K562 (cell line): ENCODE results near the gene CD40. TPM values are rescaled to one million over a fixed set of nuclear protein-coding genes. Genes with fewer than 3 reads are reported as not detected.

Experiments
- ATAC-seq: fragments of 200-7000 bp; cut with Tn5 transposase; 3 replicates; pipeline ENCODE4 v1.9.1; 2020; ENCODE audit warnings: moderate library complexity
- BruUV-seq: library from RNA; stranded (reverse); fragments of 400-500 nt; replicated peaks from 2 replicates; lab custom pipeline; 2021; lab: Mats Ljungman, UMichigan
- CTCF ChIA-PET: fragments of 300-600 bp; formaldehyde crosslinking; extraction: SDS; loops from one replicate; lab custom pipeline; 2021; ENCODE audit warnings: low intra/inter-chr PET ratio; lab: Yijun Ruan, JAX
- POLR2A ChIA-PET: fragments of 300-600, 350-650 bp; sonication (Branson Sonifier 250); formaldehyde crosslinking; extraction: SDS; loops from one replicate; lab custom pipeline; 2021; ENCODE audit warnings: antibody characterized with exemption, inconsistent platforms; lab: Yijun Ruan, JAX
- DNase-seq, 4 experiments: peaks; one replicate each; pipeline versions ENCODE4 v3.0.0 to v3.0.0-alpha.2; 2011 to 2018; ENCODE audit warnings: low spot score in 3 of 4, mixed read lengths in 3 of 4; ENCODE audit errors: extremely low read depth in 1 of 4
- FAIRE-seq: peaks from 2 replicates; lab custom pipeline; 2011; peaks lifted over from hg19 to GRCh38; lab: Jason Lieb, UNC
- H2AFZ ChIP-seq: 2 replicates; pipeline ENCODE4 v1.6.0; 2011; ENCODE audit warnings: low read depth, low read length, control low read depth, inconsistent platforms
- H3K27ac ChIP-seq: fragments of 200-600 bp; 3 replicates; pipeline ENCODE4 v1.8.0; 2011; ENCODE audit warnings: low read depth, mild to moderate bottlenecking, control low read depth, inconsistent platforms, low read length, moderate library complexity, mixed read lengths; ENCODE audit errors: extremely low read depth
- H3K27me3 ChIP-seq, 2 experiments: fragments of 300-600 bp in 1 of 2; 2 replicates in 1 of 2; 3 replicates in 1 of 2; pipeline versions ENCODE4 v1.6.0 to v1.8.0; 2011; ENCODE audit warnings: inconsistent platforms in 2 of 2, low read length in 2 of 2, mild to moderate bottlenecking in 1 of 2, mixed read lengths in 1 of 2, moderate library complexity in 1 of 2; ENCODE audit not compliant: control insufficient read depth in 2 of 2, insufficient read depth in 2 of 2
- H3K36me3 ChIP-seq: fragments of 300-600 bp; 3 replicates; pipeline ENCODE4 v1.8.0; 2011; ENCODE audit warnings: mild to moderate bottlenecking, low read length, inconsistent platforms; ENCODE audit not compliant: control insufficient read depth, insufficient read depth
- H3K4me1 ChIP-seq, 2 experiments: fragments of 200-600 bp in 1 of 2; replicated peaks in 1 of 2; 2 replicates in 1 of 2; 3 replicates in 1 of 2; pipeline versions ENCODE4 v1.5.1 to v1.8.0; 2011; ENCODE audit warnings: inconsistent platforms in 2 of 2, low read length in 2 of 2, mild to moderate bottlenecking in 1 of 2, mixed read lengths in 1 of 2, moderate library complexity in 1 of 2; ENCODE audit not compliant: control insufficient read depth in 2 of 2, insufficient read depth in 2 of 2
- H3K4me2 ChIP-seq: 2 replicates; pipeline ENCODE4 v1.6.1; 2011; ENCODE audit warnings: low read length, control low read depth, inconsistent platforms, mixed read lengths; ENCODE audit not compliant: insufficient read depth
- H3K4me3 ChIP-seq: fragments of 200-600 bp; sonication (generic), shearing (Covaris generic); 2 replicates; pipeline ENCODE4 v1.5.1; 2016; ENCODE audit warnings: control low read depth, inconsistent platforms
- H3K79me2 ChIP-seq: fragments of 200-600 bp; 3 replicates; pipeline ENCODE4 v1.8.0; 2011; ENCODE audit warnings: low read length, inconsistent platforms; ENCODE audit not compliant: control insufficient read depth, insufficient read depth
- H3K9ac ChIP-seq, 2 experiments: 2 replicates each; pipeline versions ENCODE4 v1.6.0 to v1.6.1; 2011; ENCODE audit warnings: low read depth in 2 of 2, low read length in 2 of 2, control low read depth in 1 of 2, inconsistent platforms in 1 of 2, mild to moderate bottlenecking in 1 of 2, mixed read lengths in 1 of 2; ENCODE audit not compliant: insufficient read depth in 1 of 2
- H3K9me1 ChIP-seq: one replicate; pipeline ENCODE4 v1.6.0; 2011; ENCODE audit warnings: inconsistent platforms, mild to moderate bottlenecking, low read length, moderate library complexity; ENCODE audit not compliant: control insufficient read depth, insufficient read depth
- H3K9me3 ChIP-seq: replicated peaks from 2 replicates; pipeline ENCODE4 v1.5.1; 2011; ENCODE audit warnings: low read depth, low read length, inconsistent platforms; ENCODE audit not compliant: control insufficient read depth, insufficient read depth
- H4K20me1 ChIP-seq: replicated peaks from 2 replicates; pipeline ENCODE4 v1.6.1; 2011; ENCODE audit warnings: low read length, inconsistent platforms, mixed read lengths; ENCODE audit not compliant: control insufficient read depth, insufficient read depth
- CCAR2 ChIP-seq: fragments of 200-400 bp; formaldehyde crosslinking; IDR thresholded peaks from 2 replicates; pipeline ENCODE4 v1.6.1; 2017; ENCODE audit warnings: mild to moderate bottlenecking, low read depth, low read length
- FOXP1 ChIP-seq: sonication (generic); formaldehyde crosslinking; IDR thresholded peaks from 2 replicates; pipeline ENCODE4 v1.8.0; 2022; ENCODE audit warnings: mild to moderate bottlenecking, missing genetic modification reagents
- ZNF589 ChIP-seq: fragments of 200-800 bp; sonication (Bioruptor generic); IDR thresholded peaks from 2 replicates; pipeline ENCODE4 v1.6.1; 2016; ENCODE audit warnings: low read depth, missing genetic modification characterization, missing compliant biosample characterization
- ZNF778 ChIP-seq: fragments of 450-650 bp; formaldehyde crosslinking; IDR thresholded peaks from 2 replicates; pipeline ENCODE4 v1.4.0; 2020; ENCODE audit warnings: mild to moderate bottlenecking, moderate library complexity
- WGBS: fragments of 100-300 bp; shearing (Covaris generic); methylation state at CpG from one replicate; pipeline ENCODE4 v1.1.6; 2016; ENCODE audit warnings: low coverage, mixed read lengths; ENCODE audit not compliant: insufficient coverage; ENCODE audit errors: missing lambda C conversion rate; 5-methylcytosine and 5-hydroxymethylcytosine counted together
- in situ Hi-C: fragments of 300-500 bp; cut with MboI; formaldehyde crosslinking; loops from 4 replicates; pipeline ENCODE4 v1.15.0; 2018; ENCODE audit warnings: inconsistent platforms, mixed read lengths
- intact Hi-C: fragments of 100-400 bp; cut with micrococcal nuclease; formaldehyde crosslinking; loops from 2 replicates; pipeline ENCODE4 v1.14.2; 2022
- polyA plus RNA-seq, 8 experiments: library from polyadenylated mRNA; depleted of rRNA in 4 of 8; stranded (reverse) in 5 of 8; unstranded in 3 of 8; fragments of >200 nt; fragmentation: Nextera tagmentation in 2 of 8; fragmentation: Illumina TruSeq in 1 of 8; extraction: Ambion mirVana in 2 of 8; extraction: Trizol in 1 of 8; gene quantifications; 2 replicates each; pipeline versions ENCODE4 v1.2.1 to v1.2.3, GENCODE V29; 2011 to 2014; ENCODE audit warnings: inconsistent platforms in 1 of 8, missing spikeins in 1 of 8
- total RNA-seq, 7 experiments: library from RNA; depleted of rRNA in 6 of 7; stranded (reverse); fragments of >200 nt in 6 of 7; fragmentation: Illumina TruSeq in 2 of 7; extraction: Trizol in 2 of 7; gene quantifications; 2 replicates each; pipeline versions ENCODE4 v1.2.1 to v1.2.3, GENCODE V29; 2011 to 2021; ENCODE audit warnings: low replicate concordance in 1 of 7
- TF ChIP-seq, protein P1 (sequence below): IDR thresholded peaks from 2 replicates; pipeline ENCODE4 v1.6.1; 2011; ENCODE audit warnings: borderline replicate concordance, low read depth, mild to moderate bottlenecking, moderate library complexity, low read length; ENCODE audit not compliant: insufficient read depth, poor library complexity, severe bottlenecking
- TF ChIP-seq, protein P2 (sequence below), 2 experiments: fragments of 450-650 bp; IDR thresholded peaks; 2 replicates each; pipeline ENCODE4 v1.6.1; 2018; ENCODE audit warnings: mild to moderate bottlenecking in 2 of 2, low read depth in 1 of 2; ENCODE audit not compliant: partially characterized antibody in 2 of 2

Gene CD40
- total and polyA plus RNA-seq, 9 of the 15 experiments (the other 6 are each of a cell fraction or from before 2014, with no cell fraction given): 0.76 to 3.7 (median 1.6) TPM

DNA sequence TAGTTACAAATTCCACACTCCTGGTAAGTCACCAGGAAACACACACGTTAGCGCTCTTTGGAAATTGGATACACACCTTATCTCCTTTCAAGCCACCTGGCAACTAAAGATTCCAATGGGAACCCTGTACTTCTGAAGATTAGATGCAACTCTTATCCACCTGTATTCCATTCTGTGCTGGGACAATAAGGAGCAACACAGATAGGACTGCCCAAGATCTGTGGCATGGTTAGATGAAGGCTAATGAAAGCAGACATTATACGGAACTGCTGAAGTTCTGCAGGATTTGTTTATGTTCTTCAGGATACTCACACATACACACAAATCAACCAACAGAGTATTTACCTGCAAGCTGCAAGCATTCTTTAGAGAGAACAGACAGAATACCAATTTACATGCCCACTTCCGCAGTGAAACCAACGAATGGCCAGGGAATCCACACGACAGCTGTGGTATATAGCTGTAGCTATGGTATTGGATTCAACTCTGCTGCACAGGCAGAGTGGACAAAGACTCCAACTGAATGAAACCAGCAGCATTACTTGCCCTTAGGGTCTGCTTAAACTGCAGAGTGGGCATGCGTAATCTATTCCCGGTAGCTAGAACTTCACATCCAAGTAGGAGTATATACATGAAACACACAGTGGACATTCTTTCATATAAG lies 40.3 kb upstream of the CD40 start:
- WGBS: 94% methylated on average over 8 of the region's 8 CpGs
- POLR2A ChIA-PET: interaction anchor here (0.6 to 3.4 kb wide), 2 partner anchors 11 to 90 kb away, joined by 3 to 18 read pairs; no protein-coding TSS in a partner anchor
- BruUV-seq: no TSS peak
- ATAC-seq: no peak
- no peak overlapping the region for H3K4me2 ChIP-seq
- H4K20me1 ChIP-seq: no peaks in the 10 kb centered on the region
- intact Hi-C loops: no loop called here
- peaks cover 29% of the 10 kb centered on the region for H3K79me2 ChIP-seq
- no peak for TF ChIP-seq ZNF589 (CRISPR knock-in tag)
- TF ChIP-seq, protein P1, sequence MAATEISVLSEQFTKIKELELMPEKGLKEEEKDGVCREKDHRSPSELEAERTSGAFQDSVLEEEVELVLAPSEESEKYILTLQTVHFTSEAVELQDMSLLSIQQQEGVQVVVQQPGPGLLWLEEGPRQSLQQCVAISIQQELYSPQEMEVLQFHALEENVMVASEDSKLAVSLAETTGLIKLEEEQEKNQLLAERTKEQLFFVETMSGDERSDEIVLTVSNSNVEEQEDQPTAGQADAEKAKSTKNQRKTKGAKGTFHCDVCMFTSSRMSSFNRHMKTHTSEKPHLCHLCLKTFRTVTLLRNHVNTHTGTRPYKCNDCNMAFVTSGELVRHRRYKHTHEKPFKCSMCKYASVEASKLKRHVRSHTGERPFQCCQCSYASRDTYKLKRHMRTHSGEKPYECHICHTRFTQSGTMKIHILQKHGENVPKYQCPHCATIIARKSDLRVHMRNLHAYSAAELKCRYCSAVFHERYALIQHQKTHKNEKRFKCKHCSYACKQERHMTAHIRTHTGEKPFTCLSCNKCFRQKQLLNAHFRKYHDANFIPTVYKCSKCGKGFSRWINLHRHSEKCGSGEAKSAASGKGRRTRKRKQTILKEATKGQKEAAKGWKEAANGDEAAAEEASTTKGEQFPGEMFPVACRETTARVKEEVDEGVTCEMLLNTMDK: no peak
- TF ChIP-seq CCAR2: no peak
- TF ChIP-seq, protein P2, sequence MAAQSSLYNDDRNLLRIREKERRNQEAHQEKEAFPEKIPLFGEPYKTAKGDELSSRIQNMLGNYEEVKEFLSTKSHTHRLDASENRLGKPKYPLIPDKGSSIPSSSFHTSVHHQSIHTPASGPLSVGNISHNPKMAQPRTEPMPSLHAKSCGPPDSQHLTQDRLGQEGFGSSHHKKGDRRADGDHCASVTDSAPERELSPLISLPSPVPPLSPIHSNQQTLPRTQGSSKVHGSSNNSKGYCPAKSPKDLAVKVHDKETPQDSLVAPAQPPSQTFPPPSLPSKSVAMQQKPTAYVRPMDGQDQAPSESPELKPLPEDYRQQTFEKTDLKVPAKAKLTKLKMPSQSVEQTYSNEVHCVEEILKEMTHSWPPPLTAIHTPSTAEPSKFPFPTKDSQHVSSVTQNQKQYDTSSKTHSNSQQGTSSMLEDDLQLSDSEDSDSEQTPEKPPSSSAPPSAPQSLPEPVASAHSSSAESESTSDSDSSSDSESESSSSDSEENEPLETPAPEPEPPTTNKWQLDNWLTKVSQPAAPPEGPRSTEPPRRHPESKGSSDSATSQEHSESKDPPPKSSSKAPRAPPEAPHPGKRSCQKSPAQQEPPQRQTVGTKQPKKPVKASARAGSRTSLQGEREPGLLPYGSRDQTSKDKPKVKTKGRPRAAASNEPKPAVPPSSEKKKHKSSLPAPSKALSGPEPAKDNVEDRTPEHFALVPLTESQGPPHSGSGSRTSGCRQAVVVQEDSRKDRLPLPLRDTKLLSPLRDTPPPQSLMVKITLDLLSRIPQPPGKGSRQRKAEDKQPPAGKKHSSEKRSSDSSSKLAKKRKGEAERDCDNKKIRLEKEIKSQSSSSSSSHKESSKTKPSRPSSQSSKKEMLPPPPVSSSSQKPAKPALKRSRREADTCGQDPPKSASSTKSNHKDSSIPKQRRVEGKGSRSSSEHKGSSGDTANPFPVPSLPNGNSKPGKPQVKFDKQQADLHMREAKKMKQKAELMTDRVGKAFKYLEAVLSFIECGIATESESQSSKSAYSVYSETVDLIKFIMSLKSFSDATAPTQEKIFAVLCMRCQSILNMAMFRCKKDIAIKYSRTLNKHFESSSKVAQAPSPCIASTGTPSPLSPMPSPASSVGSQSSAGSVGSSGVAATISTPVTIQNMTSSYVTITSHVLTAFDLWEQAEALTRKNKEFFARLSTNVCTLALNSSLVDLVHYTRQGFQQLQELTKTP (IDR thresholded peaks at IDR 0.05; ENCODE audit: low read depth in 1 of 2, partially characterized antibody in 2 of 2): no peak
- TF ChIP-seq FOXP1 (CRISPR knock-in tag): no peak
- TF ChIP-seq ZNF778: no peak
- TF ChIP-seq, all 486 proteins: peak for 0
- Histone ChIP-seq H2AFZ (no peak overlapping the region), H3K4me3 (no peak overlapping the region), H3K9me1 (peaks cover 4% of the 10 kb centered on the region), H3K9me3 (no peaks in the 10 kb centered on the region), H3K9ac (no peak overlapping the region), H3K27me3 (no peaks in the 10 kb centered on the region), H3K36me3 (peaks cover 32% of the 10 kb centered on the region; the same call in 2 of the 3 replicates), H3K27ac (no peak overlapping the region), H3K4me1 (no peaks in the 10 kb centered on the region)
- CTCF ChIA-PET: no interaction called here
- in situ Hi-C loops: no loop called here
- FAIRE-seq: no peak
- DNase-seq: no peak
